ENCODE data around the gene RGS10. TPM values are rescaled to one million over a fixed set of nuclear protein-coding genes. Genes with fewer than 3 reads are reported as not detected.
"Not testable (repeated sequence)": the region's sequence is repeated elsewhere in the genome, so short reads cannot be mapped to it uniquely, and the experiment has no call there.

The RGS10 gene
- total RNA-seq, 1 donor from 2014 or later: 39.7 TPM

- Histone ChIP-seq H3K4me1 (ENCODE audit: control insufficient read depth in 3 of 3, insufficient read depth in 3 of 3, low read length in 3 of 3) (peaks cover 4 to 15% (median 14%) of the 10 kb centered on the region in 3 donors), H3K36me3 (ENCODE audit: control insufficient read depth in 3 of 3, insufficient read depth in 3 of 3, low read length in 3 of 3) (peaks cover 0 to 2% (median 0%) of the 10 kb centered on the region in 3 donors), H3K27me3 (ENCODE audit: control insufficient read depth in 3 of 3, insufficient read depth in 3 of 3, low read length in 3 of 3) (no peaks in the 10 kb centered on the region), H3K9me3 (ENCODE audit: control insufficient read depth in 3 of 3, low read length in 3 of 3) (no peaks in the 10 kb centered on the region), H3K9ac (ENCODE audit: low read depth in 1 of 3, low read length in 3 of 3) (no peak overlapping the region), H3K27ac (ENCODE audit: low read depth, low read length) (no peak overlapping the region), H3K4me3 (ENCODE audit: low read length in 3 of 3) (no peak overlapping the region)
Measured at GRCh38 chr10:119531067-119531466, 11.5 kb downstream of the RGS10 start.

GRCh38 chr10:119528663-119529237 lies 13.8 kb downstream of the RGS10 start:
- H3K9ac ChIP-seq (ENCODE audit: low read depth in 1 of 3, low read length in 3 of 3); H3K4me3 ChIP-seq (ENCODE audit: low read length in 3 of 3); H3K27ac ChIP-seq (ENCODE audit: low read depth, low read length); H3K36me3 ChIP-seq (ENCODE audit: control insufficient read depth in 3 of 3, insufficient read depth in 3 of 3, low read length in 3 of 3); H3K9me3 ChIP-seq (ENCODE audit: control insufficient read depth in 3 of 3, low read length in 3 of 3); H3K27me3 ChIP-seq (ENCODE audit: control insufficient read depth in 3 of 3, insufficient read depth in 3 of 3, low read length in 3 of 3): not testable (repeated sequence)
- H3K4me1 ChIP-seq (ENCODE audit: control insufficient read depth in 3 of 3, insufficient read depth in 3 of 3, low read length in 3 of 3): peaks cover 0 to 12% (median 9%) of the 10 kb centered on the region in 3 donors

GRCh38 chr10:119526621-119527592 lies 15.6 kb downstream of the RGS10 start:
- Histone ChIP-seq H3K9me3 (ENCODE audit: control insufficient read depth in 3 of 3, low read length in 3 of 3) (no peaks in the 10 kb centered on the region), H3K27me3 (ENCODE audit: control insufficient read depth in 3 of 3, insufficient read depth in 3 of 3, low read length in 3 of 3) (peaks cover 0 to 3% (median 0%) of the 10 kb centered on the region in 3 donors), H3K9ac (ENCODE audit: low read depth in 1 of 3, low read length in 3 of 3) (no peak overlapping the region), H3K4me1 (ENCODE audit: control insufficient read depth in 3 of 3, insufficient read depth in 3 of 3, low read length in 3 of 3) (peaks cover 0 to 9% (median 6%) of the 10 kb centered on the region in 3 donors), H3K27ac (ENCODE audit: low read depth, low read length) (no peak overlapping the region), H3K36me3 (ENCODE audit: control insufficient read depth in 3 of 3, insufficient read depth in 3 of 3, low read length in 3 of 3) (peaks cover 0 to 10% (median 2%) of the 10 kb centered on the region in 3 donors), H3K4me3 (ENCODE audit: low read length in 3 of 3) (no peak overlapping the region)

GRCh38 chr10:119526149-119526548 lies 16.4 kb downstream of the RGS10 start:
- no peaks in the 10 kb centered on the region for H3K9me3 ChIP-seq (ENCODE audit: control insufficient read depth in 3 of 3, low read length in 3 of 3)
- no peak overlapping the region for H3K27ac ChIP-seq (ENCODE audit: low read depth, low read length)
- peaks cover 0 to 10% (median 2%) of the 10 kb centered on the region in 3 donors for H3K36me3 ChIP-seq (ENCODE audit: control insufficient read depth in 3 of 3, insufficient read depth in 3 of 3, low read length in 3 of 3)
- peaks cover 0 to 5% (median 4%) of the 10 kb centered on the region in 3 donors for H3K4me1 ChIP-seq (ENCODE audit: control insufficient read depth in 3 of 3, insufficient read depth in 3 of 3, low read length in 3 of 3)
- no peak overlapping the region for H3K9ac ChIP-seq (ENCODE audit: low read depth in 1 of 3, low read length in 3 of 3)
- H3K4me3 ChIP-seq (ENCODE audit: low read length in 3 of 3): no peak overlapping the region
- peaks cover 0 to 3% (median 0%) of the 10 kb centered on the region in 3 donors for H3K27me3 ChIP-seq (ENCODE audit: control insufficient read depth in 3 of 3, insufficient read depth in 3 of 3, low read length in 3 of 3)

- Histone ChIP-seq H3K27ac (ENCODE audit: low read depth, low read length) (no peak overlapping the region), H3K4me3 (ENCODE audit: low read length in 3 of 3) (no peak overlapping the region), H3K9ac (ENCODE audit: low read depth in 1 of 3, low read length in 3 of 3) (no peak overlapping the region), H3K36me3 (ENCODE audit: control insufficient read depth in 3 of 3, insufficient read depth in 3 of 3, low read length in 3 of 3) (peaks cover 0 to 10% (median 2%) of the 10 kb centered on the region in 3 donors), H3K27me3 (ENCODE audit: control insufficient read depth in 3 of 3, insufficient read depth in 3 of 3, low read length in 3 of 3) (peaks cover 0 to 3% (median 0%) of the 10 kb centered on the region in 3 donors), H3K4me1 (ENCODE audit: control insufficient read depth in 3 of 3, insufficient read depth in 3 of 3, low read length in 3 of 3) (peaks cover 0 to 5% (median 0%) of the 10 kb centered on the region in 3 donors), H3K9me3 (ENCODE audit: control insufficient read depth in 3 of 3, low read length in 3 of 3) (no peaks in the 10 kb centered on the region)
Measured at GRCh38 chr10:119525116-119525515, 17.4 kb downstream of the RGS10 start.

GRCh38 chr10:119524720-119525070 lies 17.8 kb downstream of the RGS10 start:
- Histone ChIP-seq H3K27me3 (ENCODE audit: control insufficient read depth in 3 of 3, insufficient read depth in 3 of 3, low read length in 3 of 3) (peaks cover 0 to 3% (median 0%) of the 10 kb centered on the region in 3 donors), H3K4me3 (ENCODE audit: low read length in 3 of 3) (no peak overlapping the region), H3K36me3 (ENCODE audit: control insufficient read depth in 3 of 3, insufficient read depth in 3 of 3, low read length in 3 of 3) (peaks cover 0 to 10% (median 2%) of the 10 kb centered on the region in 3 donors), H3K27ac (ENCODE audit: low read depth, low read length) (no peak overlapping the region), H3K9me3 (ENCODE audit: control insufficient read depth in 3 of 3, low read length in 3 of 3) (no peaks in the 10 kb centered on the region), H3K9ac (ENCODE audit: low read depth in 1 of 3, low read length in 3 of 3) (no peak overlapping the region), H3K4me1 (ENCODE audit: control insufficient read depth in 3 of 3, insufficient read depth in 3 of 3, low read length in 3 of 3) (peaks cover 0 to 5% (median 0%) of the 10 kb centered on the region in 3 donors)

GRCh38 chr10:119523895-119524719 lies 18.4 kb downstream of the RGS10 start:
- peaks cover 0 to 5% (median 0%) of the 10 kb centered on the region in 3 donors for H3K4me1 ChIP-seq (ENCODE audit: control insufficient read depth in 3 of 3, insufficient read depth in 3 of 3, low read length in 3 of 3)
- H3K4me3 ChIP-seq (ENCODE audit: low read length in 3 of 3): no peak overlapping the region
- H3K9ac ChIP-seq (ENCODE audit: low read depth in 1 of 3, low read length in 3 of 3): no peak overlapping the region
- H3K27ac ChIP-seq (ENCODE audit: low read depth, low read length): no peak overlapping the region
- H3K9me3 ChIP-seq (ENCODE audit: control insufficient read depth in 3 of 3, low read length in 3 of 3): no peaks in the 10 kb centered on the region
- peaks cover 0 to 3% (median 0%) of the 10 kb centered on the region in 3 donors for H3K27me3 ChIP-seq (ENCODE audit: control insufficient read depth in 3 of 3, insufficient read depth in 3 of 3, low read length in 3 of 3)
- peaks cover 0 to 10% (median 2%) of the 10 kb centered on the region in 3 donors for H3K36me3 ChIP-seq (ENCODE audit: control insufficient read depth in 3 of 3, insufficient read depth in 3 of 3, low read length in 3 of 3)

GRCh38 chr10:119522747-119523426 lies 19.6 kb downstream of the RGS10 start:
- Histone ChIP-seq H3K27ac (ENCODE audit: low read depth, low read length) (no peak overlapping the region), H3K9me3 (ENCODE audit: control insufficient read depth in 3 of 3, low read length in 3 of 3) (no peaks in the 10 kb centered on the region), H3K9ac (ENCODE audit: low read depth in 1 of 3, low read length in 3 of 3) (no peak overlapping the region), H3K4me3 (ENCODE audit: low read length in 3 of 3) (no peak overlapping the region), H3K4me1 (ENCODE audit: control insufficient read depth in 3 of 3, insufficient read depth in 3 of 3, low read length in 3 of 3) (peaks cover 0 to 5% (median 0%) of the 10 kb centered on the region in 3 donors), H3K36me3 (ENCODE audit: control insufficient read depth in 3 of 3, insufficient read depth in 3 of 3, low read length in 3 of 3) (peaks cover 0 to 10% (median 2%) of the 10 kb centered on the region in 3 donors), H3K27me3 (ENCODE audit: control insufficient read depth in 3 of 3, insufficient read depth in 3 of 3, low read length in 3 of 3) (peaks cover 0 to 3% (median 0%) of the 10 kb centered on the region in 3 donors)

Measured in skeletal muscle tissue (tissue), 4 donors.